Endothelial cell of umbilical vein (primary cell): ENCODE results near the gene PSMB7. TPM values are rescaled to one million over a fixed set of nuclear protein-coding genes. Genes with fewer than 3 reads are reported as not detected.

Experiments
- BruUV-seq: library from RNA; stranded (reverse); fragments of 400-500 nt; replicated peaks from 2 replicates; lab custom pipeline; 2021; lab: Mats Ljungman, UMichigan
- CTCF ChIA-PET: fragments of 300-600, 350-600 bp; sonication (Branson Sonifier 250); formaldehyde crosslinking; loops from one replicate; lab custom pipeline; 2021; ENCODE audit warnings: antibody characterized with exemption, inconsistent platforms; lab: Charles Lee
- POLR2A ChIA-PET: fragments of 300-600, 350-600 bp; sonication (Branson Sonifier 250); formaldehyde crosslinking; loops from one replicate; lab custom pipeline; 2021; ENCODE audit warnings: antibody characterized with exemption, inconsistent platforms; lab: Charles Lee
- DNase-seq: peaks from one replicate; pipeline ENCODE4 v3.0.0-alpha.2; 2011; ENCODE audit warnings: low read depth, low spot score
- FAIRE-seq: peaks from 2 replicates; lab custom pipeline; 2011; peaks lifted over from hg19 to GRCh38; lab: Jason Lieb, UNC
- H2AFZ ChIP-seq: 2 replicates; pipeline ENCODE4 v1.6.0; 2012; ENCODE audit warnings: low read depth, low read length, control low read depth, inconsistent platforms
- H3K27ac ChIP-seq: 2 replicates; pipeline ENCODE4 v1.5.1; 2011; ENCODE audit warnings: low read depth, mild to moderate bottlenecking, control low read depth, low read length, moderate library complexity; ENCODE audit not compliant: insufficient read depth
- H3K27me3 ChIP-seq, 2 experiments: 2 replicates each; pipeline versions ENCODE4 v1.6.0 to v1.6.1; 2011; ENCODE audit warnings: low read length in 2 of 2, mixed read lengths in 1 of 2; ENCODE audit not compliant: control insufficient read depth in 2 of 2, insufficient read depth in 2 of 2
- H3K36me3 ChIP-seq, 2 experiments: 2 replicates in 1 of 2; 3 replicates in 1 of 2; pipeline ENCODE4 v1.5.1; 2011; ENCODE audit warnings: low read length in 2 of 2, mild to moderate bottlenecking in 1 of 2, moderate library complexity in 1 of 2; ENCODE audit not compliant: control insufficient read depth in 2 of 2, insufficient read depth in 2 of 2; ENCODE audit errors: extremely low read depth in 1 of 2
- H3K4me1 ChIP-seq: 3 replicates; pipeline ENCODE4 v1.5.1; 2011; ENCODE audit warnings: mild to moderate bottlenecking, low read length; ENCODE audit not compliant: control insufficient read depth, insufficient read depth; ENCODE audit errors: extremely low read depth
- H3K4me2 ChIP-seq: 2 replicates; pipeline ENCODE4 v1.6.1; 2011; ENCODE audit warnings: low read length, control low read depth, mixed read lengths; ENCODE audit not compliant: insufficient read depth
- H3K4me3 ChIP-seq, 3 experiments: fragments of 200-600 bp in 1 of 3; sonication (generic), shearing (Covaris generic) in 1 of 3; replicated peaks in 1 of 3; 2 replicates each; pipeline ENCODE4 v1.5.1; 2011 to 2016; ENCODE audit warnings: control low read depth in 3 of 3, low read length in 3 of 3, mild to moderate bottlenecking in 2 of 3, inconsistent platforms in 1 of 3, low read depth in 1 of 3, moderate library complexity in 1 of 3; ENCODE audit not compliant: insufficient read depth in 1 of 3
- H3K79me2 ChIP-seq: 2 replicates; pipeline ENCODE4 v1.6.0; 2012; ENCODE audit warnings: low read length, inconsistent platforms; ENCODE audit not compliant: control insufficient read depth, insufficient read depth
- H3K9ac ChIP-seq: replicated peaks from 2 replicates; pipeline ENCODE3; 2011; ENCODE audit warnings: low read length, control low read depth; ENCODE audit not compliant: insufficient read depth; ENCODE audit errors: extremely low read depth
- H3K9me1 ChIP-seq: replicated peaks from 3 replicates; pipeline ENCODE4 v1.6.0; 2011; ENCODE audit warnings: mild to moderate bottlenecking, low read length; ENCODE audit not compliant: control insufficient read depth, insufficient read depth; ENCODE audit errors: extremely low read depth
- H3K9me3 ChIP-seq: replicated peaks from 2 replicates; pipeline ENCODE4 v1.5.1; 2012; ENCODE audit warnings: low read length, inconsistent platforms; ENCODE audit not compliant: control insufficient read depth, insufficient read depth
- H4K20me1 ChIP-seq: replicated peaks from 2 replicates; pipeline ENCODE3; 2011; ENCODE audit warnings: mild to moderate bottlenecking, low read length; ENCODE audit not compliant: control insufficient read depth, insufficient read depth; ENCODE audit errors: extremely low read depth
- CTCF ChIP-seq, 2 donors: IDR thresholded peaks; 1 replicate in 1 of 2; 2 replicates in 1 of 2; pipeline ENCODE4 v1.5.1; 2011; ENCODE audit warnings: low read length in 2 of 2, mild to moderate bottlenecking in 2 of 2, moderate library complexity in 2 of 2, control low read depth in 1 of 2, inconsistent platforms in 1 of 2, low read depth in 1 of 2; ENCODE audit not compliant: insufficient read depth in 1 of 2; ENCODE audit errors: extremely low read depth in 1 of 2
- EZH2 ChIP-seq: IDR thresholded peaks from 2 replicates; pipeline ENCODE4 v1.6.1; 2012; ENCODE audit warnings: borderline replicate concordance, low read depth, mild to moderate bottlenecking, moderate library complexity, low read length, inconsistent platforms; ENCODE audit not compliant: severe bottlenecking
- FOS ChIP-seq: IDR thresholded peaks from 2 replicates; pipeline ENCODE4 v1.6.1; 2011; ENCODE audit warnings: mild to moderate bottlenecking, low read length, moderate library complexity, borderline replicate concordance; ENCODE audit not compliant: insufficient read depth
- GATA2 ChIP-seq: IDR thresholded peaks from 2 replicates; pipeline ENCODE4 v1.7.0; 2011; ENCODE audit warnings: low read depth, mild to moderate bottlenecking, moderate library complexity, mixed read lengths, low read length; ENCODE audit not compliant: insufficient read length, insufficient read depth
- JUN ChIP-seq: IDR thresholded peaks from 2 replicates; pipeline ENCODE4 v1.6.1; 2011; ENCODE audit warnings: borderline replicate concordance, low read depth; ENCODE audit not compliant: insufficient read length, insufficient read depth
- MYC ChIP-seq: IDR thresholded peaks from one replicate; pipeline ENCODE4 v1.6.1; 2011; ENCODE audit warnings: mild to moderate bottlenecking, low read depth, low read length
- POLR2A ChIP-seq: IDR thresholded peaks from 2 replicates; pipeline ENCODE4 v1.6.1; 2012; ENCODE audit warnings: low read depth, mild to moderate bottlenecking, control low read depth, low read length
- POLR2AphosphoS5 ChIP-seq: IDR thresholded peaks from 2 replicates; pipeline ENCODE4 v1.6.1; 2012; ENCODE audit warnings: low read depth, mild to moderate bottlenecking, control low read depth, low read length, moderate library complexity; ENCODE audit not compliant: insufficient read depth
- dilution Hi-C: fragments of 300-500 bp; cut with MboI; formaldehyde crosslinking; loops from one replicate; pipeline ENCODE4 v1.15.0; 2019; ENCODE audit warnings: low sequenced_read_pairs; ENCODE audit not compliant: extremely low pct_ligation_motif_present
- intact Hi-C: fragments of 100-400 bp; cut with micrococcal nuclease; formaldehyde crosslinking; loops from one replicate; pipeline ENCODE4 v1.10.0; 2022
- polyA plus RNA-seq, 4 experiments: library from polyadenylated mRNA; depleted of rRNA in 3 of 4; stranded (reverse) in 3 of 4; unstranded in 1 of 4; fragments of >200 nt; gene quantifications; 2 replicates each; pipeline versions ENCODE4 v1.2.1 to v1.2.3, GENCODE V29; 2011 to 2012; ENCODE audit warnings: missing spikeins in 1 of 4
- total RNA-seq: library from RNA; stranded (reverse); gene quantifications from 2 replicates; pipeline ENCODE4 v1.2.3, GENCODE V29; 2021
- TF ChIP-seq, protein P1 (sequence below): IDR thresholded peaks from 2 replicates; pipeline ENCODE4 v1.6.1; 2011; ENCODE audit not compliant: insufficient read depth, insufficient read length

PSMB7 gene
- total and polyA plus RNA-seq, 2 donors (not counting 3 experiments of a cell fraction or from before 2014, with no cell fraction given), result 227 to 366 TPM

- Histone ChIP-seq H3K4me3 (no peak overlapping the region), H3K9ac (no peak overlapping the region), H4K20me1 (no peaks in the 10 kb centered on the region), H3K4me1 (no peaks in the 10 kb centered on the region), H3K79me2 (no peaks in the 10 kb centered on the region), H2AFZ (no peak overlapping the region), H3K36me3 (no peaks in the 10 kb centered on the region), H3K9me1 (no peaks in the 10 kb centered on the region), H3K27me3 (peaks cover 9 to 12% of the 10 kb centered on the region in 2 experiments), H3K4me2 (no peak overlapping the region), H3K27ac (no peak overlapping the region), H3K9me3 (no peaks in the 10 kb centered on the region)
- intact Hi-C loops (no loop called here), dilution Hi-C loops (no loop called here)
- no peak for DNase-seq
- TF ChIP-seq POLR2A, result no peak
- no peak for TF ChIP-seq POLR2AphosphoS5
- TF ChIP-seq GATA2, result no peak
- no peak for TF ChIP-seq CTCF (IDR thresholded peaks at IDR 0.05; ENCODE audit: extremely low read depth in 1 of 2, insufficient read depth in 1 of 2, low read depth in 1 of 2, low read length in 2 of 2)
- TF ChIP-seq JUN, result no peak
- TF ChIP-seq FOS, result no peak
- TF ChIP-seq, protein P1, sequence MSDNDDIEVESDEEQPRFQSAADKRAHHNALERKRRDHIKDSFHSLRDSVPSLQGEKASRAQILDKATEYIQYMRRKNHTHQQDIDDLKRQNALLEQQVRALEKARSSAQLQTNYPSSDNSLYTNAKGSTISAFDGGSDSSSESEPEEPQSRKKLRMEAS, result no peak
- no peak for TF ChIP-seq EZH2
- no peak for TF ChIP-seq MYC
- no TSS peak for BruUV-seq
- no peak for FAIRE-seq
- POLR2A ChIA-PET, result no interaction called here
- CTCF ChIA-PET, result interaction anchor here (1.0 kb wide), 1 partner anchor 110 kb away, joined by 3 read pairs; no protein-coding TSS in a partner anchor
Measured at GRCh38 chr9:124427281-124427680, 12.0 kb upstream of the PSMB7 start.
